LoVo (cell line): ENCODE measurements around the gene GALNT16.

Source experiments
- DNase-seq: peaks from one replicate; pipeline ENCODE4 v3.0.0-alpha.2; 2016; ENCODE audit warnings: low spot score

GALNT16 gene

DNA sequence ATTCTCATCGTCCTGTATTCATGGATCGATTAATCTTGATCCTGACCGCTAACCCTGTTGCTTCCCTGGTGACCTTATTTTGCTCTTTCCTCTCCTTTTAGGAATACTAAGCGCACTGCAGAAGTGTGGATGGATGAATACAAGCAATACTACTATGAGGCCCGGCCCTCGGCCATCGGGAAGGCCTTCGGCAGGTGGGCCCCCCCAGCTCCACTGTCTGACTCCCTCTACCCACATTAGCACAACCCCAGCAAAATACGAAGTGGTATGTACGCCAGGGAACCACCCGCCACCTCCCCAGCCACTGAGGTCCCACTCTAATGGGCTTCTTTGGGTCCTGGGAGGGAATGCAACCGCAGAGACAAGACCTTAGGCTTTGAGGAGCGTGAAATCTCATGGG lies 79.5 kb downstream of the GALNT16 start:
- DNase-seq: no peak

DNA sequence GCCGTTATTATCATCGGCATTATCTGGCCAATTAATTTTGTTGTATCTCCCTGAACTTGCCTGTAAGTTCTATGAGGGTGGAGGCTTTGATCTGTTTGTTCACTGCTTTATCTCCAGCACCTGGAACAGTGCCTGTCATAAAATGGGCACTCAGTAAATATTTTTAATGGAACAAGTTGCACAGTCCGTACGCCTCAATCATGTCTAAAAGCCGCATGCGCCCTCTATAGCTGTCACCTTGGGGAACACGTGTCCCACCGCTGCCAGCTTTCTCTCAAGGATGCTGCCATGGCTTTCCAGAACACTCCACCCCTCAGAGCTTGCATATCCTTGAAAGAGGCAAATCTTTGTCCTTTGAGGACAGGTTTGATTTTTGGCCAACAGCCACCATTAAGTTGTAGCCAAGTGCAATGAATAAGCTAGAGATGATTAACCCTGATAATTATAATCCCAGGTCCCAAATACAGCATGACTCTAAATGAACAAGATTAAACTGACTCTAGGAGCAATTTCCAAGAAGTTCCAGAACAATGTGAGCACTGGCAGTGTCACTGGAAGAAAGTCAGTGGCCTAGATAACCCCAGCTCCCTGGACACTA lies 83.1 kb downstream of the GALNT16 start:
- peak; percentile 4 for DNase-seq

DNA sequence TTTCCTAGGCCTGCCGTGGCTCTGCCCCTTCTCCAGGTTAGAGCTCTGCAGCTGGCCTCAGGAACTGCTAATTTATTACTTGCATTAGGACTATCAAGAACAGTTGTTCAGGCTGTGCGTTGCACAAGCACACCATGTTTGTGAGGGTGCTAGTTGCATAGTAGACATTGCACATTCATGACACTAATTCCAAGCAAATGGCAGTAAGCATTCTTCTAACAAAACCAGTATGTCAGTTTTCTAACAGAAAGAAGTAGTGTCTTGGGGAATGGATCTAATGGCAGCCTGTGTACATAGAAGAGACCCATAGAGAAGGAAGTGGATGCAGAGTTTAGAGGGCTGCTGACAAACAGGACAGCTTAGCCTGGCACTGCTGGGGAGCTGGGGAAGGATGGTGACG lies 84.2 kb downstream of the GALNT16 start:
- no peak for DNase-seq

DNA sequence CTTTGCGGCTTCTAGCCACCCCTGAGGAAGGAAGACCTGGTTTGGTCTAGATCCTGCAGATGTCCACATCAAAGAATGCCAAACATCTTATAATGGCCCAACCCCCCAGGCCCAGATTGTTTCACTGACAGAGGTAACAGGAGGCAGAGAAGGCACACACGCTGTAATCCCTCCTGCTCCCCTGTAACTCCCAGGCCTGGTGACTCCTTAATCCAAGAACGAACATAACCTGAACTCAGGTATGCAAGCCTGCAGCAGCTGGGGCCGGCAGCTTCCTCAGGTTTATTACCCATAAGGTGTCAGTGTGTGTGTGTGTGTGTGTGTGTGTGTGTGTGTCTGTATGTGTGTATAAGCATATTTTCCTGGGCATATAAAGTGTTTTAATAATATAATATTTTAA lies 85.4 kb downstream of the GALNT16 start:
- DNase-seq: no peak

DNA sequence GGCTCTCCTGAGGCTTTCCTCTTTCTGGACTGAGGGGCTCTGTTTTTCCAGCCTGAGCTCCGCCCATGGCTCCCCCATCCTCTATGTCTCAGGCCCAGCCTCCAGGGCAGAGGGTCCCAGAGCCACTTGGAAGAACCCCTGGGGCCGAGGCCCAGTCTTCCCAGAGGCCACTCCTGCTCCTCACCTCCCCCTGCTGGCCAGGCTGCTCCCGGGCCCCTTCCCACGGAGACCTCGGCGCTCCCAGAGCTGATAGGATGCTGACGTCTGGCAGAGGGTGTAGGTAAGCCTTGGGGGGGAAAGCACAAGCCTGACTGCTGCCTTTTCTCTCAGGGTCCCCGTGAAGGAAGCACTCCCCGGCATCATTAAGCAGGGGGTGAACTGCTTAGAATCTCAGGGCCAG lies 86.8 kb downstream of the GALNT16 start:
- DNase-seq: no peak

DNA sequence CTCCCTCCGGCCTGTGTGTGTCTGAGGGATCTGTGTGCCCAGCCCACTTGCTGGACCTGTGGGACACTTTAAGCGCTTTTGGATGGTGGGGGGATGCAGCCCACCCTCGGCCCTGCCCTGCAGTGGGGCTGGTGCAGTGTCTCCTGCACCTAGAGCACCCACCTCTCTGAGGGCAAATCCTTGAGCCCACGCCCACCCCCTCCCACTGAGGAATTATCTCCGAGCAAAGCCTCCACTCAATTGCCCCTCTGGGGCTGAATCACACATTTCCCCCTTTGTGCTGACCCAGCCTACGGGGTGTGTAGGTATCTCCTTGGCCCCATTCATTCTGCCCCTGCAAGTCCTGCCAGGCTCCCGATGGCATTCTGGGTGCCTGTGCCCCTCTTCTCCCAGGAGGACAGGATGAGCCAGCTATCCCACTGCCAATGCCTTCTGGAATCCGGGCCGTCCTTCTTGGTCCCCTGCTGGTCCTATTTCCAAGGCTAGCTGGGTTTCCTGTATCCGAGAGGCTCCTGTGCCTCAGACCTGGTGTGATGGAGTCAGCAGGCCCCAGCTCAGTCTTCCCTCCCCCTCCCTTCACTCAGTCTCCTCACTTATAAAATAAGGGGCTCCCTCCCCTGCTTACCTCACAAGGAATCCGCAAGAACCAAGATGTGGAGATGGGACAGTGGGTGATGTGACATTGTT lies 89.3 kb downstream of the GALNT16 start:
- no peak for DNase-seq

DNA sequence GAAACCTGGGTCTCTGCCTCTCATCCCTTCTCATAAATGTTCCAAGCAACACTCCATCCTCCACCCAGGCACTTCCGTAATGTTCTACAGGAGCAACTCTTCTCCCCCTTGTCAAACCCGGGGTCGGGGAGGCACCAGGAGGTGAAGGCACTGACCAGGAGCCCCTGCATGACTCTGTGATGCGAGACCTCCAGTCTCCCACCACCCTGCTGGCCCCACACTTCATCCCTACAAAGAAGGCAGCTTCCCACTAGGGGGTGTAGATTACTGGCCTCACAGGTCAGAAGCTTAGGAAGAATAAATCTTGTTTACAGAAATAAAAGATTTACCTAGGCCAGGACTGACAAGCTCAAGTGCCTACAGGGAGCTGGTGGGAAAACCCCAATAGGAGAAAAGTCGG lies 90.9 kb downstream of the GALNT16 start:
- DNase-seq: no peak

DNA sequence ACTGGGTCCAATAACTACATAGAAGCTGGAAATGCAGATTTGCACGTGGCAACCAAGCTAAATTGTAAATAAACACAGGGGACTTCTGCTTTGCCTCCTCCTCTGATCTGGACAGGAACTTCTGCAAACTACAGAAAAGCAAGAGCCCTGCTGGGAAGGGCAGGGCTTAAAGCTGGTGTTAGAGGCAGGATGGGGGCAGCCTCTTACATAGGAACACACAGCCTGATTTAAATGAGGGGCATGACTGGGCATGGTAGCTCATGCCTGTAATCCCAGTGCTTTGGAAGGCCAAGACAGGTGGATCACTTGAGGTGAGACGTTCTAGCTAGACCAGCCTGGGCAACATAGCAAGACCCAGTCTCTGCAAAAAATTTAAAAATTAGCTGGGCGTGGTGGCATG lies 91.4 kb downstream of the GALNT16 start:
- DNase-seq: no peak

DNA sequence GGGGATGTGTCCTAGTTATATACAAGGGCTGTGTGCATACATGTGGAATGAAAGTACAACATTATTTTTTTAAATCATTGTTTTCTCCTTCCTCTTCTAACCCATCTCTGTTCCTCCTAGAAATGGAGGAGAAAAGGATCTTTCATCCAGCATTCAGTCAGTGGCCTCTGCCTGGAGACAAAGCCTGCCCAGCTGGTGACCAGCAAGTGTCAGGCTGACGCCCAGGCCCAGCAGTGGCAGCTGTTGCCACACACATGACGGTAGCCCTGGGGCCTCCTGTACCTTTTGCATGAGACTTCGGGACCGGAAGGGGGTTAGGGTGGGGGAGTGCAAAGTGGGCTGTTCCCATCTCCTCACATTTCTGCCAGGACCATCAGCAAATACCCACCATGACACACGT lies 92.0 kb downstream of the GALNT16 start:
- DNase-seq: no peak

DNA sequence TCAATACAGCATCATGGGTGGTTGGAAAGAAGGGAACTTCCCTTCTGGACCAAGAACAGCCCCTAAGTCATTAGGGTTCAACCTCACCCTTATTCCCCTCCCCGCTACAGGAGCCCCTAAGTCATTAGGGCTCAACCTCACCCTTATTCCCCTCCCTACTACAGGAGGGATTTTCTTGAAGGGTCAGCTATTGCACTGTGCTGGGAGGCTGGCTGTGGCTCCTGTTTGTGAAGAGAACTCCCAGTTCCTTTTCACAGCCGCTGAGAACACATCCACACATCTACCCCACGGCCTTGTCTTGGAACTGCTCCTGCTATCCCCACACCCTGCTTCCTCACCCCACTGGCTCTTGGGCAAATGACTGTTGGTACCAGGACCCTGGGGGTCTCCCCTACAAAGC lies 93.2 kb downstream of the GALNT16 start:
- no peak for DNase-seq

DNA sequence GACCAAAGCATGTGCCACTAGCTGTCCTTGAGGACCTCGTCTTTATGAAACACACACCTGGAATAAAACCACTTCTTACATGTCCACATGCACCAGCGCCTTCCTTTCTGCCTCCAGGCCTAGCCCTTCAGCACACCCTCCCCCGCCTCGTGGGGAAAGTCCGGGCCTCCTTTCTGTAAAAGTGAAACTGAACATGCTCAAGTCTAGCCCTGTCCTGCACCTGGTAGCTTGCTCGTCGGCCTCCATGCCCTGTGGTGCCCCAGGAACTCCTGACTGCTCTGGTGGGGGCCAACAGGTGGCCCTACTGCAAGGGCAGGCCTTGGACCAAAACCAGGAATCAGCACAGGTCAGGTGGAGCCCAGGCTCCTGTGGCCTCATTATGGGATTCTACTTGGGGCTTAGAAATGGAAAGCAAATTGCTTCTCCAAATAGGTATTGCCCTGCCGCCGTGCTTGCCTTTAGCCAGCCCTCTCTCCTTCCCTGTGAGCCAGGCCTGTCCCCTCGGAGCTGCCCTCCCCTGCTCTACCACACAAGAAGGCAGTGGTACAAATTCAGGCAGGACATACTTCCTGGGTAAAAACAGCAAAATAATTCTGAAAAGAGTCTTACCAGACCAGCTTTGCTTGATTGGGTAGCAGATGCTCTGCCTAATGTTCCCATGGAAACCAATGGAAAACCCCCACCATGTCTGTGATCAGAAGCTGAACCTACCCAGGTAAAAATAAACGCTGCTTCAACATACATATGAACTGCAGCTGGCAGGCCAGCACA lies 94.6 kb downstream of the GALNT16 start:
- no peak for DNase-seq

DNA sequence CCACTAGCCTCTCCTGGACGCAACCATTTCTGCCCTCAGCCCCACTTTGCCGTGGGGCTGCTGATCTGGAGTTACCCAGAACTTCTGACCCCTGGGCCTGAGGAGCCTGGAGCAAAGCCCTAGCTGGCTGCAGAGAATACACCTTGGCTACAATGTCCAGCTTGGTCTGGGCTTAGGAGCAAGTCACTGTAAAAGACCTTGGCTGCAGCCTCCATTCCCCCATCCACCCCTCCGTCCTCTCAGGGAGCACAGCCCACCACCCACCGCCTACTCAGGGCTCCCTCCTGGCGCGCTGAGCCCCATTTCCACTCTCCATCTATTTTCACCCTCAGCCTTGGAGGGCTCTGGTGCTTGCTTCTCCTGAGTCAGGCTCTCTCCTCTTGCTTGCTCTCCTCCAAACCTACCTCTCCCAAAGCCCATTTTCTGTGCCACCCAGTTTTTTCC lies 95.2 kb downstream of the GALNT16 start:
- DNase-seq: no peak

DNA sequence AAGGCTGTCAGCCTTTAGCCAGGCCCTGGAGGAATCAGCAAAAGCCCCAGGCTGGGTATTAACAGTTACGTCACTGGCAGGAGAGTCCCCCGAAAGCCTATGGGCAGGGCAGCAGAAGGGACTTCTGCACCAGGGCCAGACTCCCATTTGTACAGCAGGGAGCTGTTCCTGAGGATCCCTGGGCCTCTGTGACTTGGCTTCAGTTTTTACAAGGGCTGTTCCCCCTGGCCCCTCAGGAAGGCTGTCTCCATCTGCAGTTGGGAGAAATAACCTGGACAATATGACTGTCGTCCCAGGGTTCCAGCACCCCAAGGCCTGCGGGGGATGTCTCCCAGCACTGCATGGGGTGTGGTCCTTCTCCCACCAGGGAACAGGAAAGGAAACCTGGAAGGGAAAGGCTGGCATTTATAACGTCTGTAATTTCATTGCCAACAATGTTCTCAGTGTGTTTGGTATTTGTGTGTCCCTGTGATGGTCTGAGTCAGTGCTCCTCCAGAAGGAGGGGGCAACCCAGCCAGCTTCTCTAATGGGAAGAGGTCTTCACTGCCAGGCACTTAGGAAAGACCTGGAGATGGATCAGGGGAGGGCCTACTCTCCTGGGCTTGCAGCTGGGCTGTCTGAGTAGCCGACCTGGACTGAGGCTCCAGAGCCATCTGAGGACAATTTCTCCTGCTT lies 95.8 kb downstream of the GALNT16 start:
- no peak for DNase-seq

DNA sequence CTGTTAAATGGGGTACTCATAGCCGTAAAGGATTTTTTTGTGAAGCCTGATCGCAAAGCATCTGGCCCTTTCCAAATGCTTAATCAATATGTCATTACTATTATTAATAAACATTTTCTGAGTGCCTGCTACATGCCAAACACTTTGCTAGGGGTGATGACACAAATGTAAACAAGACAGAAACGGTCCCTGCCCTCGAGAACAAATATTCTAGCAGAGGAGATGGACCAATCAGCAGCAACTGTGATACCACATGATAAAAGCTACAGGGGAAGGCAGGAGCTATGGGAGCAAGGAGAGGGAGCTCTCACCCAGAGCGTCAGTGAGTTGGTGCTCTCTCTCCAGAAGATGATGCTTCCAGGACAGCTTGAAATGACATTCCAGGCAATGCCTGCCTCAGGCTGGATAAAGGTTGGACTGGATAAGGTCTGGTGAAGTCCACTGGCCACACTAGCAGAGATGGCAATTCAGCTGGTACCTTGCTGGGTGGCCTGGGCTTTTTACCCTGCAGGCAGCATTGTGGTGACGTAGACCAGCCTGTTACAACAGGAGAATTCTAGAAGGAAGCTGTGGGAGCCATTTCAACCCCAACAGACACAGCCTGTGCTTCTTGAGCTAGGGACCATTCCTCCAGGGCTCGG lies 97.1 kb downstream of the GALNT16 start:
- no peak for DNase-seq

DNA sequence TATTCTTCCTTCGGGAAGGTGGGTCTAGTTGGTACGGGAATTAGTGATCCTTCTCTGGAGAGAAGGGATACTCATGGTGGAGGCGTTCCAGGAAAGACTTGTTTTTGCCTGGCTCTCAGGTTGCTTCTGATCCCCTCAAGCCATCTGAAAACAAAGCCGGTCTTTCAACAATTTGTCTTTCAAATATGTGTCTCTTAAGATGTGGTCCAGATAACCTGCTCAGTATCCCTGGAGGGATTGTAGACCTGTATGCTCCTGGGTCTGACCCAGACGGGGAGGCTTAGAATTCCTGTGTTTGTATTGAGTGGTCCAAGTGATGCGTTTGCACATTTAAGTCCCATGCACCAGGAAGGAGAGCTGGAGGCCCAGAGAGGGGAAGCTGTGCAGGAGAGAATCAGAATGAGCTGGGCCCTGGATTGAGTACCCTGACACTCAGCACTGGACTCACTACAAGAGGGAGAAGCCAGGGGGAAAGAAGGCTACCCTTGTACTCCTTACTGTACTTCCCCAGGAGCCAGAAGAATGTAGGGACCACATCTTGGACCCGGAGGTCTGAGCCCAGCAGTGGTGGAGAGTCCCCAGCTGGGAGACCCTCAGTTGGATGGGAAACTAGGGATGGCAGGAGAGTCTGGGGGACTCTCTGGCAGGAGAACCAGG lies 97.7 kb downstream of the GALNT16 start:
- DNase-seq: no peak

DNA sequence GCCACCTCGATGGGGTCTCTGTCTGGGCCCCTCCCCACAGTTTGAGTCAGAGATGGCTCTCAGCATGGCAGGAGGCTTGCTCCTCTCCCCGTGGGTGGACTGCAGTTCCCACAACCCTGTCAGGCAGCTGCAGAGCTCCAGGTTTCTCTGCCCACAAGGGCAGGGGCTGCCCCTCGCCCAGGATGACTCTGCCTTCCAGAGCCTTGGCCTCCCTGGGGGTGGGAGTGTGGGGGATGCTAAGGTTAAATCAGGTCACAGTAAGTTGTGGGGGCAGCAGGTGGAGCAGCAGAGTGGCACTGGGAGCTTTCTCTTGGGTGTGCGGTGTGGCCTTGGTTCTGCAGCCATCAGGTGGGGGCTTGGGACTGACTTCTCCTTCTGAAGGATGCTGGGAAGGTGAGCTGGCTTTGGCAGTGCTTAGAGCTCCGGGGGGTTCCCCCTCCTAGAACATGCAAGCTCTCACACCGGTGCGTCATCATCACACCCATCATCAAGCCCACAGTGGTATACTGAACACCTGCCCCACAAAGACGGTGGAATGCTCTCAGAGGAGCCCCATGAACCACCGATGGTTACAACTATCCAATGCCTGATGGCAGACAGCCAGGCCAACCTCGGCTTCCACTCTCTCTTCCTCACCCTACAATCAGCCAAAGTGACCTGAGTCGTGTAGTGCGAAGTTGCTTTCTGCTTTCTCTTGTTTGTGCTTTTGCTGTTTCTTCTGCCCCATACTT lies 98.4 kb downstream of the GALNT16 start:
- no peak for DNase-seq

DNA sequence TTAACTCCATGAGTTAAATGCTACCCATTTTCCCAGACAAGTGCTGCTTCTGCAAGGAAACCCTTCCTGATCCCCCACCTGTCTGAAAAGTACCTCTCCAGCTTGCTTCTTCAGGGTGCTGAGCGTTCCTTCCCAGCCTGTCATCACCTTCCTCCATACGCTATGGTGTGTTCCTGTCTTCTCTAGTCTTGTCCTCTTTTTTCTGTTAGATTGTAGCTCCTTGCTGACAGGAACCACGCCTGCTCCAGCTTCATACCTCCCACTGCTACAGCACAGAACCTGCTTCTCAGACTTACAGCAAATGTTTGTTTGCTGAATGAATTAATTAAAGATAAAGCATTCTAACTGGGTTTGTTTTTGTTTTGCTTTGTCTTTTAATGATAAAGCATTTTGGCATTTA lies 99.0 kb downstream of the GALNT16 start:
- no peak for DNase-seq

DNA sequence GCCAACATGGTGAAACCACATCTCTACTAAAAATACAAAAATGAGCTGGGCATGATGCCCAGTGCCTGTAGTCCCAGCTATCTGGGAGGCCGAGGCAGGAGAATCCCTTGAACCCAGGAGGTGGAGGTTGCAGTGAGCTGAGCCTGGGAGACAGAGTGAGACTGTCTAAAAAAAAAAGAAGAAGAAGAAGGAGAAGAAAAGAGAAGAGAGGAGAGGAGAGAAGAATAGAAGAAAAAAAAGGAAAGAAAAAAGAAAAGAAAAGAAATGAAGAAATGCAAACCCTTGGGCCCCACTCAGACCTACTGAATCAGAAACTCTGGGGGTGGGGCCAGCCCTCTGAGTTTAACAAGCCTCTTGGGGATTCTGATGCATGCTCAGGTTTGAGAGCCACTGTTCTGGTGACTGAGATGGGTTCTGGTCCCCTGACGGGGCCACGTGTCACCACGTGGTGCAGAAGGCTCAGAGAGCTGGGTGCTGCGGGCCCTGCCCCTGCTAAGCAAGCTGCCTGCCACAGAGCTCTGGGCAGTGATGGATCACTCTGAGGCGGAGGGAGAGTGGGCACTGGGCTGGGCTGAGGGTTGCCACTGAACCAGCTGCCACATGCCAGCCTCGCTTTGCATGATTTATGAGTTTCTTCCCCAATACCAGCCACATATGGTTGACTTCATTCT lies 100.6 kb downstream of the GALNT16 start:
- no peak for DNase-seq

DNA sequence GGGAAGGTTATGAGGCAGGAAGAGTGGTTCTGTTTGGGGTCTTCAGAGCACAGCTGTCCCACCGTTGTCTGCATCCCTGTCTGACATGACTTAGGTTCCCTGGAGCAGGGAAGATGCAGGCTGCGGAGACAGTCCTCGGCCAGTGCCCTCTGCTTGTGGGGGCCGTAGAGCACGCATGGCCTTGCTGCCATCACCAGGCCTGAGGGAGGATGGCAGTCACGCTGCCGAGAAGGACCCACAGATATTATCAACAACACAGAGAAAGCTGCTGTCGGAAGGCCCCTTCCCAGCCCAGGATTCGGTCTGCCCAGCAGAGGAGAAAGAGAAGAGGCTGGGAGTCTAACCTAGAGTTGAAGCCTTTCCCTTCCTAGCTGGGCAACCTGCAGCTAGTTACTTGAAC lies 103.1 kb downstream of the GALNT16 start:
- no peak for DNase-seq

DNA sequence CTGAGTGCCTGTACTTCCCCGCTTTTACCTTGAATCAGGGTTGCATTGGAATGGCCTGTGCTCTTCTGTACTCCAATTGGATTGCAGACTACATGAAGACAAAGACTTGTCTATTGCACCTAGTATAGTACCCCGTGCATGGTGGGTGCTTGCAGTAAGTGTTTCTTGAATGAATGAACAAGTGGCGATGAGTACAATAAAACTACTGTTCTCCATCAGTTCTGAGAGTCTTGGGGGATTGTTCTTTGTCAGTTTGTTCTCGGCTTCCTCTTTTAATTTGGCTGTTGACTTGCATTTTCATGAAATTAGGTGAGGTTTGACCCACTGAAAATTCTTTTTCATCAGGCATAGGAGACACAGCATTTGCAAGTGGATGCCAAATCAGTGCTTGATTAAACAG lies 104.0 kb downstream of the GALNT16 start:
- no peak for DNase-seq

DNA sequence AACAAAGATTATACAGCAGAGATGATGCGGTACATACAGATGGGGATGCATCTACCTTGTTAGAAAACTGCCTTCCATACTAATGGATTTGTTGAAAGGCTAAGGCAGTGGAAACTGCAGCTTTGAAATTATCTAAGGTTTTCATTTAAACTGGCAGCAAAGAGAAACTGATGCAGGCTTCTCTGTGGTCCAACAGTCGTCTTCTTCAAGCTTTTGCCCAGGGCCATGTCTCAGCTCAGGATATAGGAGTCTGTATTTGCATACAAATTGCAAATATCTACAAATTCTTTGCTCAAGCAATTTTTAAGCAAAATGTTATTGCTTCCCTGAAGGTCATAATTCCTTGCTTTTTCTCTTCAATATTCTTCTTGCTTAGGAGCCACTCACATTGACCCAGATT lies 104.4 kb downstream of the GALNT16 start:
- no peak for DNase-seq
